Measurements from ENCODE around the gene NELL1. TPM values are rescaled to one million over a fixed set of nuclear protein-coding genes. Genes with fewer than 3 reads are reported as not detected.

NELL1 gene
- total and polyA plus RNA-seq, 4 donors: 0.05 to 0.31 (median 0.12) TPM; not detected in 1

DNA sequence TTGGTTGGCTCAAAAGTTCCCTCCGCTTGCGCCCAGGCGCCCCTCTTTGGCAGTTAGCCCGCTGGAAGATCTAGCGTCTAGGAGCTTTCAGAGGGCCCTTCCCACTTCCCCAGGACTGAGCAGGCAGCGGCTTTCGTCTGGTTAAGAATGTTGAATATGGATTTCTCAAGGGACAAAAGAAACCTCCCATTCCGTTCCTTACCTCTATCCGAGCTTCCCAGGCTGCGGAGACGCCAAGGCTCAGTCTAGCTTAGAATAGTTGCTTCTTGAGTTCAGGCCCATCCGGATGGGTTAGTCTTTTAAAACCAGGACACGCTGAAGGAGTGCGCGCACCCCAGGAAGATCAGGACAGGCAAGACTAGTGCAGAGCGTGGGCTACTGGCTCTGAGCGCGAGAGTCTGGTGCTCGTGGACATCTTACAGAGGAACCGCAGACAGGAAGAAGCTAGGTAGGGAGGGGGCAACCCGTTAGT lies 1.6 kb downstream of the NELL1 start:
- TF ChIP-seq, protein P1, sequence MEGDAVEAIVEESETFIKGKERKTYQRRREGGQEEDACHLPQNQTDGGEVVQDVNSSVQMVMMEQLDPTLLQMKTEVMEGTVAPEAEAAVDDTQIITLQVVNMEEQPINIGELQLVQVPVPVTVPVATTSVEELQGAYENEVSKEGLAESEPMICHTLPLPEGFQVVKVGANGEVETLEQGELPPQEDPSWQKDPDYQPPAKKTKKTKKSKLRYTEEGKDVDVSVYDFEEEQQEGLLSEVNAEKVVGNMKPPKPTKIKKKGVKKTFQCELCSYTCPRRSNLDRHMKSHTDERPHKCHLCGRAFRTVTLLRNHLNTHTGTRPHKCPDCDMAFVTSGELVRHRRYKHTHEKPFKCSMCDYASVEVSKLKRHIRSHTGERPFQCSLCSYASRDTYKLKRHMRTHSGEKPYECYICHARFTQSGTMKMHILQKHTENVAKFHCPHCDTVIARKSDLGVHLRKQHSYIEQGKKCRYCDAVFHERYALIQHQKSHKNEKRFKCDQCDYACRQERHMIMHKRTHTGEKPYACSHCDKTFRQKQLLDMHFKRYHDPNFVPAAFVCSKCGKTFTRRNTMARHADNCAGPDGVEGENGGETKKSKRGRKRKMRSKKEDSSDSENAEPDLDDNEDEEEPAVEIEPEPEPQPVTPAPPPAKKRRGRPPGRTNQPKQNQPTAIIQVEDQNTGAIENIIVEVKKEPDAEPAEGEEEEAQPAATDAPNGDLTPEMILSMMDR (IDR thresholded peaks at IDR 0.05; ENCODE audit: control extremely low read depth, extremely low read depth): no peak
- H3K27ac ChIP-seq (ENCODE audit: low read depth in 1 of 2, low read length in 1 of 2): no peak overlapping the region
- H3K36me3 ChIP-seq (ENCODE audit: control insufficient read depth in 4 of 4, insufficient read depth in 4 of 4, low read length in 4 of 4): no peaks in the 10 kb centered on the region
- DNase-seq (no peak), ATAC-seq (ENCODE audit: insufficient read depth, low FRiP score) (no peak)
- H3K4me3 ChIP-seq: no peak overlapping the region
- H3K4me1 ChIP-seq (ENCODE audit: control insufficient read depth in 5 of 5, insufficient read depth in 5 of 5, low read length in 5 of 5): peaks cover 0 to 11% (median 3%) of the 10 kb centered on the region in 5 donors
- whole genome bisulfite sequencing, 2 donors: 3 to 6% methylated on average over 21 of the region's 21 CpGs
- no peak overlapping the region for H3K9ac ChIP-seq (ENCODE audit: insufficient read depth in 1 of 2, low read length in 2 of 2)
- peaks cover 28 to 59% (median 45%) of the 10 kb centered on the region in 3 donors for H3K27me3 ChIP-seq (ENCODE audit: control insufficient read depth in 3 of 3, insufficient read depth in 3 of 3, low read length in 2 of 3)
- peaks cover 0 to 5% (median 0%) of the 10 kb centered on the region in 4 donors for H3K9me3 ChIP-seq (ENCODE audit: control insufficient read depth in 4 of 4, insufficient read depth in 3 of 4, low read length in 3 of 4)

- no peak overlapping the region for H3K27ac ChIP-seq (ENCODE audit: low read depth in 1 of 2, low read length in 1 of 2)
- H3K27me3 ChIP-seq (ENCODE audit: control insufficient read depth in 3 of 3, insufficient read depth in 3 of 3, low read length in 2 of 3): peaks cover 28 to 53% (median 43%) of the 10 kb centered on the region in 3 donors
- ATAC-seq (ENCODE audit: insufficient read depth, low FRiP score) (no peak), DNase-seq (peak in 1 of 3 donors; percentile 23)
- peaks cover 0 to 11% (median 3%) of the 10 kb centered on the region in 5 donors for H3K4me1 ChIP-seq (ENCODE audit: control insufficient read depth in 5 of 5, insufficient read depth in 5 of 5, low read length in 5 of 5)
- no peak overlapping the region for H3K9ac ChIP-seq (ENCODE audit: insufficient read depth in 1 of 2, low read length in 2 of 2)
- no peaks in the 10 kb centered on the region for H3K36me3 ChIP-seq (ENCODE audit: control insufficient read depth in 4 of 4, insufficient read depth in 4 of 4, low read length in 4 of 4)
- WGBS, 2 donors: 19 to 43% methylated on average over 6 of the region's 6 CpGs
- no peak overlapping the region for H3K4me3 ChIP-seq
- H3K9me3 ChIP-seq (ENCODE audit: control insufficient read depth in 4 of 4, insufficient read depth in 3 of 4, low read length in 3 of 4): peaks cover 0 to 3% (median 0%) of the 10 kb centered on the region in 4 donors
- TF ChIP-seq, protein P1 (IDR thresholded peaks at IDR 0.05; ENCODE audit: control extremely low read depth, extremely low read depth): no peak
Measured at GRCh38 chr11:20671856-20672546, 2.6 kb downstream of the NELL1 start.

- Histone ChIP-seq H3K9me3 (ENCODE audit: control insufficient read depth in 4 of 4, insufficient read depth in 3 of 4, low read length in 3 of 4) (peaks cover 0 to 3% (median 0%) of the 10 kb centered on the region in 4 donors), H3K4me3 (no peak overlapping the region), H3K27me3 (ENCODE audit: control insufficient read depth in 3 of 3, insufficient read depth in 3 of 3, low read length in 2 of 3) (peaks cover 28 to 48% (median 38%) of the 10 kb centered on the region in 3 donors), H3K4me1 (ENCODE audit: control insufficient read depth in 5 of 5, insufficient read depth in 5 of 5, low read length in 5 of 5) (peaks cover 0 to 11% (median 3%) of the 10 kb centered on the region in 5 donors), H3K9ac (ENCODE audit: insufficient read depth in 1 of 2, low read length in 2 of 2) (no peak overlapping the region), H3K27ac (ENCODE audit: low read depth in 1 of 2, low read length in 1 of 2) (no peak overlapping the region), H3K36me3 (ENCODE audit: control insufficient read depth in 4 of 4, insufficient read depth in 4 of 4, low read length in 4 of 4) (no peaks in the 10 kb centered on the region)
- TF ChIP-seq, protein P1 (IDR thresholded peaks at IDR 0.05; ENCODE audit: control extremely low read depth, extremely low read depth): no peak
- ATAC-seq (ENCODE audit: insufficient read depth, low FRiP score): no peak
- DNase-seq: no peak
- 33 to 40% methylated on average over 2 of the region's 2 CpGs for WGBS, 2 donors
Measured at GRCh38 chr11:20672575-20672974, 3.2 kb downstream of the NELL1 start.
